COLO829 (cell line): ENCODE results near the gene ASCC3.
"Not testable (repeated sequence)": the region's sequence is repeated elsewhere in the genome, so short reads cannot be mapped to it uniquely, and the experiment has no call there.

Experiments
- DNase-seq: peaks from one replicate; pipeline ENCODE4 v3.0.0; 2012; ENCODE audit warnings: low spot score

The ASCC3 gene

GRCh38 chr6:100658486-100658885, 222.6 kb downstream of the ASCC3 start:
- DNase-seq: no peak

GRCh38 chr6:100657678-100658330, 223.3 kb downstream of the ASCC3 start:
- no peak for DNase-seq

- DNase-seq: not testable (repeated sequence)
Observed at GRCh38 chr6:100641147-100641546, 240.0 kb downstream of the ASCC3 start.

GRCh38 chr6:100633096-100633777, 247.9 kb downstream of the ASCC3 start:
- DNase-seq: peak; percentile 63

GRCh38 chr6:100630536-100630935, 250.6 kb downstream of the ASCC3 start:
- no peak for DNase-seq

GRCh38 chr6:100627911-100628758, 253.0 kb downstream of the ASCC3 start:
- no peak for DNase-seq

- no peak for DNase-seq
Observed at GRCh38 chr6:100626721-100627120, 254.4 kb downstream of the ASCC3 start.

- no peak for DNase-seq
Observed at GRCh38 chr6:100622907-100623692, 258.0 kb downstream of the ASCC3 start.

- DNase-seq: no peak
Observed at GRCh38 chr6:100620085-100620840, 260.9 kb downstream of the ASCC3 start.

- DNase-seq: no peak
Observed at GRCh38 chr6:100618351-100618671, 262.8 kb downstream of the ASCC3 start.

GRCh38 chr6:100617633-100618350, 263.3 kb downstream of the ASCC3 start:
- no peak for DNase-seq

- DNase-seq: no peak
Observed at GRCh38 chr6:100614933-100615332, 266.2 kb downstream of the ASCC3 start.

- no peak for DNase-seq
Observed at GRCh38 chr6:100614386-100614785, 266.7 kb downstream of the ASCC3 start.

GRCh38 chr6:100613656-100614055, 267.5 kb downstream of the ASCC3 start:
- DNase-seq: no peak

GRCh38 chr6:100612094-100612493, 269.0 kb downstream of the ASCC3 start:
- no peak for DNase-seq

- no peak for DNase-seq
Observed at GRCh38 chr6:100599088-100599770, 281.9 kb downstream of the ASCC3 start.

GRCh38 chr6:100595456-100595855, 285.7 kb downstream of the ASCC3 start:
- no peak for DNase-seq

- DNase-seq: no peak
Observed at GRCh38 chr6:100593522-100593921, 287.6 kb downstream of the ASCC3 start.

- no peak for DNase-seq
Observed at GRCh38 chr6:100592929-100593328, 288.2 kb downstream of the ASCC3 start.

- DNase-seq: no peak
Observed at GRCh38 chr6:100577425-100577824, 303.7 kb downstream of the ASCC3 start.
